IMR-90 (cell line): ENCODE measurements around the gene SCYGR8.

ENCODE experiments used
- CTCF ChIP-seq: conservative IDR thresholded peaks from 2 replicates; pipeline ENCODE4 v1.5.1; 2012; ENCODE audit warnings: mild to moderate bottlenecking, low read depth, low read length, improper control_type of control experiment
- MAZ ChIP-seq: IDR thresholded peaks from 2 replicates; pipeline ENCODE4 v1.6.1; 2012; ENCODE audit warnings: low read depth, mild to moderate bottlenecking, low read length, improper control_type of control experiment, moderate library complexity, borderline replicate concordance
- MXI1 ChIP-seq: IDR thresholded peaks from 2 replicates; pipeline ENCODE4 v1.6.1; 2012; ENCODE audit warnings: low read depth, mild to moderate bottlenecking, low read length, moderate library complexity, borderline replicate concordance
- NFE2L2 ChIP-seq: fragments of 150-350 bp; IDR thresholded peaks from 2 replicates; pipeline ENCODE4 v1.6.1; 2016; ENCODE audit warnings: low read depth, mild to moderate bottlenecking, low read length
- RAD21 ChIP-seq: IDR thresholded peaks from 2 replicates; pipeline ENCODE4 v1.6.1; 2012; ENCODE audit warnings: low read length, improper control_type of control experiment
- RFX5 ChIP-seq: IDR thresholded peaks from 2 replicates; pipeline ENCODE4 v1.8.0; 2012; ENCODE audit warnings: low read depth, mild to moderate bottlenecking, low read length, moderate library complexity
- SMC3 ChIP-seq: fragments of 150-350 bp; IDR thresholded peaks from 2 replicates; pipeline ENCODE4 v1.6.1; 2016; ENCODE audit warnings: low read depth, mild to moderate bottlenecking, antibody characterized with exemption, low read length, moderate library complexity

- no peak for TF ChIP-seq SMC3
- TF ChIP-seq CTCF, result peak; percentile 30
- TF ChIP-seq RAD21, result 0 out of 2 replicates have a peak, but pooled peaks have one; percentile 9
- TF ChIP-seq RFX5, result no peak
- no peak for TF ChIP-seq MXI1
- TF ChIP-seq MAZ, result no peak
- no peak for TF ChIP-seq NFE2L2
Measured at GRCh38 chr2:227774011-227774624, 28.4 kb downstream of the SCYGR8 start.
